ENCODE measurements around the gene NPHP4.

NPHP4 gene

DNA sequence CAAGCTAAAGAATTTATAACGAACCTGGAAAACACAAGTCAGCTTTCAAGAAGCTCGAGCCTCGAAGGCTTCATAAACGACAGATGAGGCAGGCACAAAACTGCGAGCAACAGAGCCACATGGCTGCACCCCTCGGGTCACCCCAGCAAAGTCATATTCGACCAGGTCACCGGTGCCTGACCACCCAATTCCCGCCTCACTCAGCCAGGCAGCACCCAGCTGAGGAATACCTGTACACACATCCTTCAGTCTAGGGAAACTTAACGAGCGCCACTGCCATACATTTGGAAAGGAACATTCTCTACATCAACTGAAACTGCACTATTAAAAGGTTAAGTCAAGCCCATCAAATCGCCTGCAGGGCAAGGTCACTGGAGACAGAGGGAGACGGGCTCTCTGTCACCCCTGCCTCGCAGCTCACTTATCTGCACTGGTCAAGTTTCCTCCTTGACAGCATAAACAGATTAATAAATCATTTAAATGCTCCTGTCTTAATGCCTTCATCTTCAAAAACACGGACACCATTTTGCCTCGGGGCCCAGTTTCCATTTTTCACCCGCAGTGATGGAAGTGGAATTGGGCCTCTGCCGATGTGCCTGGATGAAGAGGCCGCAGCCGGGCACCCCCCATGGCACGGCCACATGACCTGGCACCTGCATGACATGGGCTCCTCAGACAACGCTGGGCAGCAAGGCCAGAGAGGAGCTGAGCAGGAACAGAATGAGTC, 20.6 kb downstream of the NPHP4 start:
- ATAC-seq = no peak
- no peak for TF ChIP-seq ZNF8 (CRISPR knock-in tag; IDR thresholded peaks at IDR 0.05)
- TF ChIP-seq, protein P1, sequence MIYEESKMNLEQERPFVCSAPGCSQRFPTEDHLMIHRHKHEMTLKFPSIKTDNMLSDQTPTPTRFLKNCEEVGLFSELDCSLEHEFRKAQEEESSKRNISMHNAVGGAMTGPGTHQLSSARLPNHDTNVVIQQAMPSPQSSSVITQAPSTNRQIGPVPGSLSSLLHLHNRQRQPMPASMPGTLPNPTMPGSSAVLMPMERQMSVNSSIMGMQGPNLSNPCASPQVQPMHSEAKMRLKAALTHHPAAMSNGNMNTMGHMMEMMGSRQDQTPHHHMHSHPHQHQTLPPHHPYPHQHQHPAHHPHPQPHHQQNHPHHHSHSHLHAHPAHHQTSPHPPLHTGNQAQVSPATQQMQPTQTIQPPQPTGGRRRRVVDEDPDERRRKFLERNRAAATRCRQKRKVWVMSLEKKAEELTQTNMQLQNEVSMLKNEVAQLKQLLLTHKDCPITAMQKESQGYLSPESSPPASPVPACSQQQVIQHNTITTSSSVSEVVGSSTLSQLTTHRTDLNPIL (CRISPR knock-in tag; IDR thresholded peaks at IDR 0.05; ENCODE audit: low read depth) = no peak
- TF ChIP-seq, protein P2, sequence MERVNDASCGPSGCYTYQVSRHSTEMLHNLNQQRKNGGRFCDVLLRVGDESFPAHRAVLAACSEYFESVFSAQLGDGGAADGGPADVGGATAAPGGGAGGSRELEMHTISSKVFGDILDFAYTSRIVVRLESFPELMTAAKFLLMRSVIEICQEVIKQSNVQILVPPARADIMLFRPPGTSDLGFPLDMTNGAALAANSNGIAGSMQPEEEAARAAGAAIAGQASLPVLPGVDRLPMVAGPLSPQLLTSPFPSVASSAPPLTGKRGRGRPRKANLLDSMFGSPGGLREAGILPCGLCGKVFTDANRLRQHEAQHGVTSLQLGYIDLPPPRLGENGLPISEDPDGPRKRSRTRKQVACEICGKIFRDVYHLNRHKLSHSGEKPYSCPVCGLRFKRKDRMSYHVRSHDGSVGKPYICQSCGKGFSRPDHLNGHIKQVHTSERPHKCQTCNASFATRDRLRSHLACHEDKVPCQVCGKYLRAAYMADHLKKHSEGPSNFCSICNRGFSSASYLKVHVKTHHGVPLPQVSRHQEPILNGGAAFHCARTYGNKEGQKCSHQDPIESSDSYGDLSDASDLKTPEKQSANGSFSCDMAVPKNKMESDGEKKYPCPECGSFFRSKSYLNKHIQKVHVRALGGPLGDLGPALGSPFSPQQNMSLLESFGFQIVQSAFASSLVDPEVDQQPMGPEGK (CRISPR knock-in tag; IDR thresholded peaks at IDR 0.05; ENCODE audit: borderline replicate concordance) = no peak
- no peak for TF ChIP-seq ZC3H10 (CRISPR knock-in tag; IDR thresholded peaks at IDR 0.05)
- no peak for TF ChIP-seq OSR1 (CRISPR knock-in tag; IDR thresholded peaks at IDR 0.05)
- no peak for TF ChIP-seq TOX (CRISPR knock-in tag; IDR thresholded peaks at IDR 0.05; ENCODE audit: borderline replicate concordance)
- no peak for TF ChIP-seq ZNF70 (CRISPR knock-in tag; IDR thresholded peaks at IDR 0.05)
- no peak for TF ChIP-seq ESRRG (CRISPR knock-in tag; IDR thresholded peaks at IDR 0.05)
- no peak for TF ChIP-seq SNAI2 (CRISPR knock-in tag; IDR thresholded peaks at IDR 0.05)
- TF ChIP-seq PPARA (CRISPR knock-in tag; IDR thresholded peaks at IDR 0.05; ENCODE audit: borderline replicate concordance) = no peak
- TF ChIP-seq, protein P3, sequence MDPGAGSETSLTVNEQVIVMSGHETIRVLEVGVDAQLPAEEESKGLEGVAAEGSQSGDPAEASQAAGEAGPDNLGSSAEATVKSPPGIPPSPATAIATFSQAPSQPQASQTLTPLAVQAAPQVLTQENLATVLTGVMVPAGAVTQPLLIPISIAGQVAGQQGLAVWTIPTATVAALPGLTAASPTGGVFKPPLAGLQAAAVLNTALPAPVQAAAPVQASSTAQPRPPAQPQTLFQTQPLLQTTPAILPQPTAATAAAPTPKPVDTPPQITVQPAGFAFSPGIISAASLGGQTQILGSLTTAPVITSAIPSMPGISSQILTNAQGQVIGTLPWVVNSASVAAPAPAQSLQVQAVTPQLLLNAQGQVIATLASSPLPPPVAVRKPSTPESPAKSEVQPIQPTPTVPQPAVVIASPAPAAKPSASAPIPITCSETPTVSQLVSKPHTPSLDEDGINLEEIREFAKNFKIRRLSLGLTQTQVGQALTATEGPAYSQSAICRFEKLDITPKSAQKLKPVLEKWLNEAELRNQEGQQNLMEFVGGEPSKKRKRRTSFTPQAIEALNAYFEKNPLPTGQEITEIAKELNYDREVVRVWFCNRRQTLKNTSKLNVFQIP (CRISPR knock-in tag; IDR thresholded peaks at IDR 0.05; ENCODE audit: borderline replicate concordance, low read depth) = no peak
- no peak for TF ChIP-seq ARNTL (CRISPR knock-in tag; IDR thresholded peaks at IDR 0.05; ENCODE audit: borderline replicate concordance, low read depth)
- no peak for TF ChIP-seq GLIS3 (CRISPR knock-in tag; IDR thresholded peaks at IDR 0.05)
- no peak for TF ChIP-seq ZFP30 (CRISPR knock-in tag; IDR thresholded peaks at IDR 0.05)
- TF ChIP-seq ZFP3 (CRISPR knock-in tag; IDR thresholded peaks at IDR 0.05) = no peak
- TF ChIP-seq, protein P4, sequence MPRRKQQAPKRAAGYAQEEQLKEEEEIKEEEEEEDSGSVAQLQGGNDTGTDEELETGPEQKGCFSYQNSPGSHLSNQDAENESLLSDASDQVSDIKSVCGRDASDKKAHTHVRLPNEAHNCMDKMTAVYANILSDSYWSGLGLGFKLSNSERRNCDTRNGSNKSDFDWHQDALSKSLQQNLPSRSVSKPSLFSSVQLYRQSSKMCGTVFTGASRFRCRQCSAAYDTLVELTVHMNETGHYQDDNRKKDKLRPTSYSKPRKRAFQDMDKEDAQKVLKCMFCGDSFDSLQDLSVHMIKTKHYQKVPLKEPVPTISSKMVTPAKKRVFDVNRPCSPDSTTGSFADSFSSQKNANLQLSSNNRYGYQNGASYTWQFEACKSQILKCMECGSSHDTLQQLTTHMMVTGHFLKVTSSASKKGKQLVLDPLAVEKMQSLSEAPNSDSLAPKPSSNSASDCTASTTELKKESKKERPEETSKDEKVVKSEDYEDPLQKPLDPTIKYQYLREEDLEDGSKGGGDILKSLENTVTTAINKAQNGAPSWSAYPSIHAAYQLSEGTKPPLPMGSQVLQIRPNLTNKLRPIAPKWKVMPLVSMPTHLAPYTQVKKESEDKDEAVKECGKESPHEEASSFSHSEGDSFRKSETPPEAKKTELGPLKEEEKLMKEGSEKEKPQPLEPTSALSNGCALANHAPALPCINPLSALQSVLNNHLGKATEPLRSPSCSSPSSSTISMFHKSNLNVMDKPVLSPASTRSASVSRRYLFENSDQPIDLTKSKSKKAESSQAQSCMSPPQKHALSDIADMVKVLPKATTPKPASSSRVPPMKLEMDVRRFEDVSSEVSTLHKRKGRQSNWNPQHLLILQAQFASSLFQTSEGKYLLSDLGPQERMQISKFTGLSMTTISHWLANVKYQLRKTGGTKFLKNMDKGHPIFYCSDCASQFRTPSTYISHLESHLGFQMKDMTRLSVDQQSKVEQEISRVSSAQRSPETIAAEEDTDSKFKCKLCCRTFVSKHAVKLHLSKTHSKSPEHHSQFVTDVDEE (CRISPR knock-in tag; IDR thresholded peaks at IDR 0.05) = no peak
- no peak for TF ChIP-seq BACH2 (CRISPR knock-in tag; IDR thresholded peaks at IDR 0.05; ENCODE audit: borderline replicate concordance)
- TF ChIP-seq CSRNP3 (CRISPR knock-in tag; IDR thresholded peaks at IDR 0.05) = no peak
- no peak for TF ChIP-seq ZNF565 (CRISPR knock-in tag; conservative IDR thresholded peaks at IDR 0.05; ENCODE audit: low read depth)
- no peak for TF ChIP-seq ISL1 (CRISPR knock-in tag; IDR thresholded peaks at IDR 0.05)

DNA sequence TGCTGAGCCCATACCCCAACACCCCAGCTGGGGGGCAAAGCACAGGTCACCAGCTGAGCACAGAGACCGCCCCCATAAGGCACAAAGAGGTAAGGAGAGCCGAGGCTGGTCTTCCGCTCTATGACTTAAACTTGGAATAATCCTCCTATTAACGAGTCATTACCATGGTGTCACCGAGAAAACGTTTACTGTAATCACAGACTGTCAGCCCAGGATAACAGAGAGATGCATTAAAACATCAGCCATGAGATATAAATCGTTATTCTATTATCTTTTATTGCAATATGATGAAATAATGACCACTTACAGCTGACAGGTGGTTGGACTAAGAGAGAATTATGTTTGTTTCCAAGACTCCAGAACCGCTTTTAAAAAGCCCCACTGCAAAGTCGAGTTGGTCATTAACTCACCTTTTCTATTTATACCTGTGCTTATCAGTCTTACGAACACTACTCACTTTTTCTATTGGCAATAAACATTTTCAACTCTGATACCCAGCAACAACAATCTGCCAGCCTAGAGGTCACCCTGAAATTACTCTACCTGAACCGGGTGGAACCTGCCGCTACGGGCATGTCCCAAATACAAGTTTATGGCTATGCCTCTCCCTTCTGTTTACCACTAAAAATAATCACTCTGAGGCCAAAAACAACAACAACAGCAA, 21.5 kb downstream of the NPHP4 start:
- no peak for ATAC-seq
- TF ChIP-seq, protein P2 (CRISPR knock-in tag; IDR thresholded peaks at IDR 0.05; ENCODE audit: borderline replicate concordance) = no peak
- TF ChIP-seq ZNF8 (CRISPR knock-in tag; IDR thresholded peaks at IDR 0.05) (no peak), CSDC2 (CRISPR knock-in tag; IDR thresholded peaks at IDR 0.05) (no peak), ZNF565 (CRISPR knock-in tag; conservative IDR thresholded peaks at IDR 0.05; ENCODE audit: low read depth) (no peak), CSRNP3 (CRISPR knock-in tag; IDR thresholded peaks at IDR 0.05) (no peak), ESRRG (CRISPR knock-in tag; IDR thresholded peaks at IDR 0.05) (no peak), OSR1 (CRISPR knock-in tag; IDR thresholded peaks at IDR 0.05) (no peak), TCF4 (CRISPR knock-in tag; IDR thresholded peaks at IDR 0.05; ENCODE audit: borderline replicate concordance) (no peak), GLIS3 (CRISPR knock-in tag; IDR thresholded peaks at IDR 0.05) (no peak), ARNTL (CRISPR knock-in tag; IDR thresholded peaks at IDR 0.05; ENCODE audit: borderline replicate concordance, low read depth) (no peak), ZFP3 (CRISPR knock-in tag; IDR thresholded peaks at IDR 0.05) (no peak), PPARA (CRISPR knock-in tag; IDR thresholded peaks at IDR 0.05; ENCODE audit: borderline replicate concordance) (no peak)
- TF ChIP-seq, protein P3 (CRISPR knock-in tag; IDR thresholded peaks at IDR 0.05; ENCODE audit: borderline replicate concordance, low read depth) = no peak
